HG03139 (cell line): ENCODE measurements around the gene ZNF343.
"Not testable (repeated sequence)": the region's sequence is repeated elsewhere in the genome, so short reads cannot be mapped to it uniquely, and the experiment has no call there.

Experiments
- ATAC-seq: cut with Tn5 transposase; IDR thresholded peaks from one replicate; pipeline ENCODE4 v1.9.1; 2021; ENCODE audit not compliant: unreplicated experiment

The ZNF343 gene

DNA sequence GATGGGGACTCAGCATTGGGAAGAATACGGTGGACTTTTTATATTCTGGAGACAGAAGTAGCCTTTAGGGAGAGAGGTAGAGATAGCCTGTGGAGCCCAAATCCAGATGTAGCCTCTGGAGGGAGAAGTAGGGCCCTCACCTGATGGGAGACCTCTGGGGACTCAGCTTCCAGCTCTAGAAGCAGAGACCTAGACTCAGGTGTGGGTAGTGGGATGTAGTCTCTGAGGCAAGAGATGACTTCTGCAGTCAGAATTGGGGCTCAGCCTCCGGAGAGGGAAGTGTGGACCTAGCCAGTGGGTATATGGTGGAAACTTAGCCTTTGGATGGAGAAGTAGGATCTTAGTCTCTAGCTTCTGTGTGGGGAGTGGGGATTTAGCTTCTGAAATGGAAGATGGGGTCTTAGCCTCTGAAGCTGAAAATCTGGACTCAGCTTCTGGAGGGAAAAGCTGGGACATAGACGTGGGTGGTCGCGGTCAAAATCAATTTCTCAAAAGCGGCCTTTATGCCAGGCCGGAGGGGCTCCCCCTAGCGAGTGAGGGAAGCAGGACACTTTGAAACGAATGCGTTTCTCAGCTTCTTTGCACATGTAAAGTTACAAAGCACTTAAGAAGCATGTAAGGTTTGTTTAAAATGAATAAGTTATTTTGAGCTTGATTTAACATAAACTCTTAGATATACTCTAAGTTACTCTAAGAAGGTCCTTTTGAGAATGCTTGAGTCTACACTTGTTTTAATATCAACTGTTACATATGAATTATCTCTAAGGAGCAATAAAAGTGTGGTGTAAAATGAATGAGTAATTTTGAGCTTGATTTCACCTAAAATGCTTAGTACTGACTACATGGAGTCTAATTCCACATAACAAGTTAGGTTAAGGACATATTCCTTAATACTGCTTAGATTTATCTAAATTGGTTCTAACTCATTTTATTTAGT, 12.9 kb upstream of the ZNF343 start:
- no peak for ATAC-seq

- no peak for ATAC-seq
Observed at GRCh38 chr20:2520617-2521016, 11.9 kb upstream of the ZNF343 start.

- ATAC-seq = no peak
Observed at GRCh38 chr20:2519115-2519809, 10.5 kb upstream of the ZNF343 start.

GRCh38 chr20:2518558-2518957, 9.8 kb upstream of the ZNF343 start:
- no peak for ATAC-seq

DNA sequence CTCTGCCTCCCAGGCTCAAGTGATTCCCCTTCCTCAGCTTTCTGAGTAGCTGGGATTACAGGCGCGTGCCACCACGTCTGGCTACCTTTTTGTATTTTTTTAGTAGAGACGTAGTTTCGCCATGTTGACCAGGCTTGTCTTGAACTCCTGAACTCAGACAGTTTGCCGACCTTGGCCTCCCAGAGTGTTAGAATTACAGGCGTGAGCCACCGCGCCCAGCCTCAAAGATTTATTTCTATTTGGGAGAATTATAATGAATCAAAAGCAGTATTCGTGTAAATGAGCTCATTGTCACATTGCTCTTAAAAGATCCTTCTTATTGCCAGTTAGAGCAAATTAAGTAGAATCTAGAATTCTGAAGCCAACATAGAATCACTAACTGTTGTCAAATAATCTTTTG, 9.4 kb upstream of the ZNF343 start:
- ATAC-seq = no peak

DNA sequence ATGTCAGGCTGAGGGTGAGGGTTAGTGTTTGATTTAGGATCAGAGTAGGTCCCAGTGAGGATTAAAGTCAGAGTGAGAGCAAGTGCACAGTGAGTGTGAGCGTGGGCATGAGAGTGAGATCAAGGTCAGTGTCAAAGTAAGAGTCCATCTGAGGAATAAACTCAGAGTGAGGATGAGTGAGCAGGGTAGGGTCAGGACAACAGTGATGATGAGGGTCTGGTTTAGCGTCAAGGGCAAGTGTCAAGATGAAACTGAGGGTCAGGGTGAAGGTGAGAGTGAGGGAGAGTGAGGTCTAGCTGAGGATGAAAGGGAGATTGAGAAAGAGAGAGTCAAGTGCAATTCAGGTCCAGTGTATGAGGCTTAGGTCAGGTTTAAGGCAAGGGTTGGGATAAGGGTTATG, 7.7 kb upstream of the ZNF343 start:
- no peak for ATAC-seq

- ATAC-seq = no peak
Observed at GRCh38 chr20:2515203-2515602, 6.5 kb upstream of the ZNF343 start.

GRCh38 chr20:2509794-2510193, 1.1 kb upstream of the ZNF343 start:
- no peak for ATAC-seq

GRCh38 chr20:2509468-2509781, 710 bp upstream of the ZNF343 start:
- ATAC-seq = no peak

GRCh38 chr20:2507875-2508630, 662 bp downstream of the ZNF343 start:
- peak; percentile 18 for ATAC-seq

DNA sequence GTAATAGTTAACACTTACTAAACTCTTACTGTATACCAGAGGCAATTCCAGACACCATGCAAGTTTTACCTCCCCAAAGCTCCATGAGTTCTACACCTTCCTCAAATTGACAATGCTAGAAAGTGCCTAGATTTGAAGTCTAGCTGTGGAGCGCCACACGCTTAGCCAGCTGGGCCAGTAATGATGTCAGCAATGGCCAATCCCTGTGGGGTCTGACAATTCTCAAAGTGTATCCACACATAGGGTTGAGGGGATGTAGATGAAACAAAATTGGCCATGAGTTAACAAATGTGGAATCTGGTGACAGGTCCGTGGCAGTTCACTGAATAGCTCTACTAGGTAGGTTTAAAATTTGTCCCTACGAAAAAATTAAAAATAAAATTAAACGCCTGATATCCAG, 1.3 kb downstream of the ZNF343 start:
- no peak for ATAC-seq

- ATAC-seq = not testable (repeated sequence)
Observed at GRCh38 chr20:2506426-2506825, 2.3 kb downstream of the ZNF343 start.

GRCh38 chr20:2504803-2505202, 3.9 kb downstream of the ZNF343 start:
- not testable (repeated sequence) for ATAC-seq

- not testable (repeated sequence) for ATAC-seq
Observed at GRCh38 chr20:2502808-2503384, 5.8 kb downstream of the ZNF343 start.

GRCh38 chr20:2485661-2486060, 23.1 kb downstream of the ZNF343 start:
- ATAC-seq = no peak

DNA sequence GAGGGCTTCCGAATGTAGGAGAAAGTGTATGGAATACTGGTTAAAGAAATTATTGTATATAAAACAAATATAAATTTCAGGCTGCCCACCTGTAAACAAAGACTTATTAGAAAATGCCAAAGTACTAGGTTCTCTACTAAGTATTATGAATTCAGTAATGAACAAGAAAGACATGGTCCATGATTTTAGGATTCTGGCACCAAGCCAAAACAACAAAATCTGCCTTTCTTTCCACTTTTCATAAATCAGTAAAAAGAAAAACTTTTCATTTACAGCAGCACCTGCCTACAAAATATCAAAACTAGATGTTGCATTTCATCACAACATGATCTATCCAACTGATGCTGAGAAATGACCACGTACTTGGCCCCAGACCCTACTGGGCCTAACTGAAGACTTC, 23.6 kb downstream of the ZNF343 start:
- ATAC-seq = no peak

GRCh38 chr20:2483504-2483903, 25.2 kb downstream of the ZNF343 start:
- no peak for ATAC-seq

DNA sequence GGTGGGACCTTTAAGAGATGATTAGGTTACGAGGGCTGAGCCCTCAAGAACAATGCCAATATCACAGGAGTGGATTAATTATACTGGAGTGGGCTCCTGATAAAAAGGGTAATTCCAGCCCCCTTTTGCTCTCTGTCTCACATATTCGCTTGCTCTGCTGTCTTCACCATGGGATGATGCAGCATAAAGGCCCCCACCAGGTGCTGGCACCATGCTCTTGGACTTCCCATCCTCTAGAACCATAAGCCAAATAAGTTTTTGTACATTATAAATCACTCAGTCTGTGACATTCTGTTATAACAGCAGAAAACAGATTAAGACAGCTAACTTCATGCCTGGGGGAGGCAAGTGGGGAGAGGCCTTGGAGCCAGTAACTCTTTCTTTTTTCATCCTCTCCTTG, 28.3 kb downstream of the ZNF343 start:
- ATAC-seq = no peak

- ATAC-seq = no peak
Observed at GRCh38 chr20:2476742-2477615, 31.7 kb downstream of the ZNF343 start.
